ENCODE results near the gene GLUL.

GLUL gene

DNA sequence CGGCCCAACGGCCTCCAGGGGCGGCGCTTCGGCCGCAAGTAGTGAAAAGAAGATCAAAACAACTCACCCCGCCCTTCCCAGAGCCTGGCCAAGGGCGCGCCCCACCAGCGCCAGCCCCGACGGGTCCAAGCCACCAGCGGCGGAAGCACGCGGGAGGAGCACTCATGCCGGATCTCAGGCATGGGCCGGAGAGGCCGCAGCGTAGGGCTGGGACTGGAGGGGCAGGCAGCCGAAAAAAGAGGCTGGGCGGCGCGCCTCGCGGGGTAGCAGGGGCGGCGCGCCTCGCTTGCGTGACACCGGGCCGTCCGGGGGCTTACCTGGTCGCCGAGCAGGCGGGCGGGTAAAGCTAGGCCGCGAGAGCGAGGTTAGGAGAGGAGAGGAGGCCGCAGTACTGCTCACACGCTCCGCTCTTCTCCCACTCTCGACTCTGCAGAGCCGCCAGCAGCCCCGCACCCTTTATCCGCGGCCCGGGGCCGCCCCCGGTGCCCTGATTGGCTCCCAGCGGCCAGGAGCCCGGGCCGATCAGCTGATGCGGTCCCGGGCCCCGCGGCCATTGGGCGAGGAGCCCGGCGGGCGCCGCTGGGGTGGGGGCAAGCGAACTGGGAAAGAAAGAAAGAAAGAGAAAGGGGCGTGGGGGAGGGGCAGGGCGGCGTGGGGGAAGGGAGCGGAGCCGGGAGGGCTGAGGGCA is at the start of gene GLUL:
Gene GLUL (minus strand): TSS at position 429 of the 688 bp plus-strand sequence. CDS start 3,053 bp downstream, outside the sequence.
- DNase-seq = peak; percentile 93

DNA sequence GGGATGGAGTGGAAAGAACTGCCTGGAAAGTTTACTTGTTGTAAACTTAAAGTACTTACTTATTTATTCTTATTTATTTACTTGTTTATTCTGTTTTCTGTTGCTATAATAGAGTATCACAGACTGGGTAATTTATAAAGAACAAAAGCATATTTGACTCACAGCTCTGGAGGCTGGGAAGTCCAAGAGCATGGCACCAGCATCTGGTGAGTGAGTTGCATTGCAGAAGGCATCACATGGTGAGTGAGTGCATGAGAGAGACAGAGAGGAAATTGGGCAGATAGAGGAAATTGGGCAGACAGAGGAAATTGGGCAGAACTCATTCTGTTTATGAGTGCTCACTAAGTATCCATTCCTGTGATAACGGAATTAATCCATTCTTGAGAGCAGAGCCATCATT is 46.7 kb upstream of the GLUL start:
- DNase-seq = no peak

DNA sequence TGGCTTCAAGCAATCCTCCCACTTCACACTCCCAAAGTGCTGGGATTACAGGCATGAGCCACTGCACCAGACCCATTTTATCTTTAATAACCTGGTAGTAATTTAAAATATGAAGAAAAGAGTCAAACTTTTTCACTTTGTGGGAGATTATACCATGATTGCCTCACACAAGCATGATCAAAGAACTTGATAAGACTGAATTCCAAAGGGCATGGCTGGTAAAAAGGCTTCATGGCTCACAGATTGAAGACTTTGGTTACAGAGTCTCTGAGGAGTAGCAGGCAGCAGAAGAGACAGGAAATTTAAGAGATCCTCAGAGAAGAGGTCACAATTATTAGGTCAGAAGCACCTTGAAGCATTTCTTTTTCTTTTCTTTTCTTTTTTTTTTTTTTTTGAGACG is 42.0 kb upstream of the GLUL start:
- DNase-seq = no peak

DNA sequence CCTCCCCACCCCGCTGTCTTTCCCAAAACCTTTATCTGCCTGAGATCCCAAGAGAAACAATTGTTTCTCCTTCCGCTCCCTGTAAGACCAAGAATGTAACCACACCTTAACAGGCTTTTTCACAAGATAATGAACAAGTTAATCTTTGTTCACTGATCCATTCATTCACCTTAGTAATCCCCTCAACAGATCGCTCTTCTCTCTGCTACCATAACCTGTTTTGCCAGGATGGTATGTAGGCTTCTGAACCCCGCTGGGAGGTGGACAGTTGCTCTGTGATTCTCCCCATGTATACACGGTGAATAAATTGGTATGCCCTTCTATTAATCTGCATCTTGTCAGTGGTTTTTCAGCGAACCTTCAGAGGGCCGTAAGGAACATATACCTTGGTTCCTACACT is 39.7 kb upstream of the GLUL start:
- DNase-seq = no peak

DNA sequence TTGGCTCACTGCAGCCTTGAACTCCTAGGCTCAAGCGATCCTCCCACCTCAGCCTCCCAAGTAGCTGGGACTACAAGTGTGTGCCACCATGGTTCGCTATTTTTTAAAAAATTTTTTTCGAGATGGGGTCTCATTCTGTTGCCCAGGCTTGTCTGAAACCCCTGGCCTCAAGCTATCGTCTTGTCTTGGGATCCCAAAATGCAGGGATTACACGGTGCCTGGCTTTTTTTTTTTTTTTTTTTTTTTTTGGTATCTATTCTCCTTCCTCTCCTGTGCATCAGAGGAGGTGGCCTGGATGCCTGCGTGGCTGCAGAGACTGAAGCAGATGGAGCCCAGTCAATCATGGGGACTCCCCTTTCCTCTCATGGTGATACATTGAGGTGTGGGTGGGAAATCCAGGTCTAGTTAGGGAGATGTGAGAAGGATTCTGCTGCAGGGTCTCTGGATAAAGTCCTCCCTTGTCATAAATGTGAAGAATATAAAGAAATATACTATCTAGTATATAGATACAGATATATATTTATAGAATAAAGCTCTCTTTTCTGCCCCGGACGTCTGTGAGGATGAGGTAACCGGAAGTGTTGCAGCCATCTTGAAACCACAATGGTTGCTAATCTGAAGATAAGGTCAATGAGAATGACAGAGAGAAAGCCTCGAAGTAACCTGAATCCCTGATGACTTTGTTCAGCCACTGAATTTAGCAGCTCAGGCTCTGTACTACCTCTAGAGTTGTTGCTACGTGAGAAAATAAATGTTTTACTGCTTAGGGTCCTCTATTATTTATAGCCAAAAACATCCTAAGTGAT is 38.9 kb upstream of the GLUL start:
- no peak for DNase-seq

DNA sequence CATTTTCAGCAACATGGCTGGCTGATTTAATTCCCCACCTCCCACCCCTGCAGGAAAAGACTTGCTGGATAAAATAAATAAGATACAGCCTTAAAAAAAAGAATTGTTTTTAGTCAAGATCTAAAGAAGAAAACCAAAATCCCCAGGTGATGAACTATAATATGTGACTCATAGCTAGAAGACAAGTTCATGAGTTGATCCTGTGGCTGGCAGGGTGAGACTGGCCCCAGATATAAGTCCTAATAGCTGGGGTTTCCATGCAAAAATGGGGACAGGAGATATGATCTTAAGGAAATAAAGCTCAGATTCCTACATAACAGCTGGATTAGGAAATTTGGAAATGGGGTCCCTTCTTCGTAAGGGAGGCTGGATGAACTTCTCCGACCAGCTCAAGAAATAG is 36.5 kb upstream of the GLUL start:
- DNase-seq = no peak

DNA sequence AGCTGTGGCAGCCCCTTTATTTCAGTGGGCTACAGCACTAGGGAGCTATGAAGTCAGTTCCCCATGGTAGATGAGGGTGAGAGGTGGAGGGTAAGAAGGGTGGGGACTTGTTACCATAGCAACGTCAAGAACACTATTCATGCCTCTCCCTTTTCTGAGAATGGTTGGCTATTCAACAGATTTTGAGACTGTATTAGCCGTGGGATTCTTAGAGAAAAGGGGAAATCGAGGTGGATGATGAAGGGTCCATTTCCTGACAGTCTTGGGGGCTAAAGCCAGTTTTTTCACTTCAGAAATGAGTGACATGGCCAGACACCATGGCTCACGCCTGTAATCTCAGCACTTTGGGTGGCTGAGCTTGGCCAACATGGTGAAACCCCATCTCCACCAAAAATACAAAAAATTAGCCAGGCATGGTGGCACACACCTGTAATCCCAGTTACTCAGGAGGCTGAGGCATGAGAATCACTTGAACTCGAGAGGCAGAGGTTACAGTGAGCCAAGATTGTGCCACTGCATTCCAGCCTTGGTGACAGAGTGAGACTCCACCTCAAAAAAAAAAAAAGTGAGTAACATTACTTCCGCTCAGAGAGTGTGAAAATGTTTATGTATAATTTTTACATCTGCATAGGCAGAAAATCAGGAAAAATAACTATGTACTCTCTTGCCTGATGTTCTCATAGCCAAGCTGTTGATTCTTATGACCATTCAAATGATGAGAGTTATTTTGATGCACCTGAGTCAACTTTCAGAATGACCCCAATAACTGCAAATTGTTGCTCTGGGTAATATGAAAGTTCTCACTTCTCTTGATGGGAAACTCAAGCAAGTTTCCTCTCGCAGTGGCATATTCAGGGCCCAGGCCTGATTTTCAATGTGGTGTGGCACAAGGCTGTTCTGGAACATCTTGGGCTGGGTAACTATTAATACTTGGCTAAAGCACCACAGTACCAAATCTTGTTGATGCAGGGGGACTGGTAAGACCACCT is 35.1 kb upstream of the GLUL start:
- no peak for DNase-seq

DNA sequence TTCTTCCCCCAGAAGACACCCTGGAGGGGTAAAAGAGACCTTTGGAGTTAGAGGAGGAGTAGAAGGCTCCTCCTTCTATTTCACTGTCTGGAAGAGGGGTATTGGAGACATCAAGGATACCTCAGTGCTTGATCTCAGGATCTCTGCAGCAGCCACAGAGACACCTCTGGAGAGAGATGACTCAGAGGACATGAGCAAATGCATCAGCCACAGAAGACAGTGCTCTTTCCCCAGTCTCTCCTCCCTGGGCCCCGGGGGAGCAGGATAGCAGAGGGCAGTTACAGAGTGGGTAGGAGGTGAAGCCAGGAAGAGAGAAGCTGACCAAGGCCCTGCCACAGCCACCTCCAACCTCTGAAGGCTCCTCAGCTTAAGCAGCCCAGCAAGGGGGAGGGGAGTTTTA is 24.2 kb upstream of the GLUL start:
- DNase-seq = no peak

DNA sequence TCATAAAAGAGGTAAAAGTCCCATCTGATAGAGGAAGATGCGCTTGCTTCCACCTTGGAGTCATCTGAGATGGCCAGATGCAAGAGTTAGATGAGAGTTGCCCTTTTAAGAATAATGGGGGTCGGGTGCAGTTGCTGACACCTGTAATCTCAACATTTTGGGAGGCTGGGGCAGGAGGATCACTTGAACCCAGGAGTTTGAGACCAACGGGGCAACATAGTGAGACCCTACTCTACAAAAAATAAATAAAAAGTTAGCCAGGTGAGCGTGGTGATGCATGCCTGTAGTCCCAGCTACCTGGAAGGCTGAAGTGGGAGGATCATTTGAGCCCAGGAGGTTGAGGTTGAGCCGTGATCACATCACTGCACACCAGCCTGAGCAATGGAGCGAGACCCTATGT is 22.4 kb upstream of the GLUL start:
- DNase-seq = no peak

DNA sequence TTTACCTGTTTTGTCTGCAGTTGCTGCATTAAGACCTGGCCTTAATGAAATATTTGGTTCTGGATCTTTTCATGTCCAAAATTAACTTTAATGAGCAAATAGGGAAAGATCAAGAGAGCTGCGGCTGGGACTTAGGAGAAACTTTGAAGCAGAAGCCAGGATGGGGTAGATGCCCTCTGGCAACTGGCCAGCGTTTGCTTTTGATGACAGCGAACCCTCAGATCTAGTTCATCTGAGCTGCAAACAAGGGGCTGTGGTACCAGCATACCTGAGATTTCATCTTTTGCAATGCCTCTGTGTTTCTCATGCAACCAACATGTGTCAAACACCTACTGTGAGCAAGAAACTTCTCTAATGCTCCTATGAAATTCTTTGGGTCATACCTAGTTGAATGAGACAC is 21.9 kb upstream of the GLUL start:
- no peak for DNase-seq

DNA sequence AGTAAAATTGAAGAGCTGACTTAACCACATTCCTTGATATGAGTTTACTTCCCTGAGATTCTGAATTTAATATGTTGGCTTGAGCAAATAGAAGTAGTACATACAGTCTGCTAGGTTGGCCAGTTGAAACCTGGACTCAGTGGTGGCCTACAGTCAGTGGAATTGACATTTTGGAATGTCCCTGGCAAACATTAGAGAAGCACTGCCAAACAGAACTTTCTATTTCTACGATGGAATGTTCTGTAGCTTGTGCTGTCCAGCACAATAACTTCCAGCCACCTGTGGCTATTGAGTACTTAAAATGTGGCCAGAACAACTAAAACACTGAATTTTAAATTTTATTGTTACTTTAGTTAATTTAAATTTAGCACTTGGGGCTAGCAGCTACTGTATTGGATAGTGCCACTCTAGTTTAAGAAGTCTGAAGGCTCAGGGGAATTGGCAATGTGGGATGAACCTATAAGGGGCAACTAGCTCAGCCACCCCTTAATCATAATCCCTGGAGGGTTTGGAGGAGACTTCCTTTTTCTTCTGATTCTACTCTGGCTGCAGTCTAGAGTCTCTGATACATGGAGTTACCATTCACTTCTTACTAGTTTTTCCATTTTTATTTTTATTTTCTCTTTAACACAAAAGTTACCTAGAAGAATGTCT is 19.2 kb upstream of the GLUL start:
- DNase-seq = no peak

DNA sequence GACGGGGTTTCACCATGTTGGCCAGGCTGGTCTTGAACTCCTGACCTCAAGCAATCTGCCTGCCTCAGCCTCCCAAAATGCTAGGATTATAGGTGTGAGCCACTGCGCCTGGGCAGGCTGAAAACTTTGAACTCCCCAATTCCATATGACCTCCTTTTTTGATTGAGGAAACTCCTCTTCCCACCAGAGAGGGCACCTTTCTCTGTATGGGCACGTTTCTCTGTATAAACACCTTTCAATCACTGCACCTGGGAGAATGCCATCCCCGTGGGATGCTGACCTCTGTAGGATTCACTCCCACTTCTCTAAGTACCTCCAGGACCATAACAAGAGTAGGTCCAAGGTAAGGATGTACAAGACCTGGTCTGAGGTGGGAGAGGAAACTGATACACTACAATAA is 18.5 kb upstream of the GLUL start:
- DNase-seq = no peak

DNA sequence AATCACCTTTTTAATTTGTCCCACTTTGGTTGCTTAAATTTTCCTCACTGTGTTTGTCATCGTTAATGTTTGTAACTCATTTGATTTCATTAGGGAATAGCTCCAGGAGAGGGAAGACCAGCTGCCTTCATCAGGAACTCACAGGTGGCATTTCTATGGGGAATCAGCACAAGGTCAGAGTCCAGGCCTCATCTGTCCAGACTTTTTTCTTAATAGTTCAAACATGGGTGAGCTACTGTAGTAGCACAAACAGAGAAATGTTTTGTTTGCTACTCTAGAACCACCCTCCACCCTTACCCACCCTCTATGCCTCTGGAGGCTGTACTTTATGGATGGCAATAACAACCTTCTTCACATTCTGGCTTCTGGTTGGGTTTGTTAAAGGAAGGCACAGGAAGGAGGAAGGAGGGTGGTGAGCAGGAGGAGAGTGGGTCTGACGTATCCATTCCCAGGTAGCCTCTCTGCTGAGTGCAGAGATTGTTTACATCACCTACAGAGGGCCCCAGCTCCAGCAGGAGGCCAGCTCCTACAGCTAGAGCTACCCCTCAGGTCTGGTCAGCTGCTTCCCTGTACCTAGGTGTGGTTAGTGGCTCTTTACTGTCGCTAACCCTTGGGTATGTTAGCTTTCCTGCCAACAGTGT is 17.0 kb upstream of the GLUL start:
- DNase-seq = no peak

DNA sequence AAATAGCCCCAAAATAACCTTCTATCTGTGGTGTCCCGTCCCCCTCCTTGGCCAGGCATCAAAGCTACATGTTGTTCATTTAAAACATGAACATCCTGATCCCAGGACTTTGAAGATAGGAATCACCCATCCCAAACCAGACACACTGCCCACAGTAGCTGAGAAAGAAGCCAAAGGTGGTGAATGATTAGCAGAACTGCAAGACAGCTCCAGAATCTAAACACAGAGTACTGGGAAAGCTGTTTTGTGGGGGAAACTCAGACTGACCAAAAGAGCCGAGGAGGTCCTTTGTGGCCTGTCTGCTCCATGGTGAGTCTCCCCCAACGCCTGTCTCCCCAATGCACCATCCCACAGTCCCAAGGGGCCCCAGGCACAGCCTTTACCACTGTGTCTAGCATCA is 16.1 kb upstream of the GLUL start:
- DNase-seq = no peak

DNA sequence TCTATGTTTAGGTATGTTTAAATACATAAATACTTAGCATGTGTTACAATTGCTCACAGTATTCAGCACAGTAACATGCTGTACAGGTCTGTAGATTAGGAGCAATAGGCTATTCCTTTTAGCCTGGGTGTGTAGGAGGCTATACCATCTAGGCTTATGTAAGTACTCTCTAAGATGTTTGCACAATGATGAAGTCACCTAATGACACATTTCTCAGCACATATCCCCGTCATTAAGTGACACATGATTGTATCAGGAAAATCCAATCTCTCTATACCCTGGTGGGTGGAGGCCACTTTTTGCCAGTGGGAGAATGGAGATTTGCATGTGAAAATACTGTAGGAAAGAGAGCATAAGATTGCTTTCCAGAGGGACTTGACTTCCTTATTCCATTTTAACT is 14.4 kb upstream of the GLUL start:
- no peak for DNase-seq

DNA sequence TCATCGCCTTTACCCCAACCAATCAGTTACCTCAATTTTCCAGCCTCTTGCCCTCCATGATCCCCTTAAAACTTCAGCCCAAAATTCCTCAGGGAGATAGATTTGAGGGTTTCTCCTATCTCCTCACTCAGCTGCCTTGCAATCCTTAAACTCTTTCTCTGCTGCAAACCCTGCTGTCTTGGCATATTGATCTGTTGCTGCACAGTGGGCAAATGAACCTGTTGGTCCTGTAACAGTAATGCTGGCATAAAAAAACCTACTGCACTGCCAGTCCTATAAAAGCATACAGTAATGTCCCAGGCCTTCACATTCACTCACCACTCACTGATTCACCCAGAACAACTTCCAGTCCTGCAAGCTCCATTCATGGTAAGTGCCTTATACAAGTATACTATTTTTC is 14.0 kb upstream of the GLUL start:
- no peak for DNase-seq

DNA sequence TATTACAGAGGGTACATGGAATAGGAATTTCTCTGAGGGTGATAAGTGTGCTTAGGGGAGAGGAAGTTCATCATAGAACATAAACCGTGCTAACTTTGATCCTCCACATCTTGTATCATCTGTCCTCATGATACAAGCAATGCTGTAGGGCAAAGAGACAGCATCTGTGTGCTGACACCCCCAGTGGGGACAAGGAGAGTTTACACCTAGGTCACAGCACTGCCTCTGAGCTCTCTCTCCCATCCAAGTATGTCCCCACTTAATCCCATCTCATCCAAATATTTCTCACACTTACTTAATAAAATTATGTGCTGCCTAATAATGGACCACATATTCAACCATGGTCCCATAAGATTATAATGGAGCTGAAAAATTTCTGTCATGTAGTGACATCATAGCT is 13.2 kb upstream of the GLUL start:
- DNase-seq = no peak

DNA sequence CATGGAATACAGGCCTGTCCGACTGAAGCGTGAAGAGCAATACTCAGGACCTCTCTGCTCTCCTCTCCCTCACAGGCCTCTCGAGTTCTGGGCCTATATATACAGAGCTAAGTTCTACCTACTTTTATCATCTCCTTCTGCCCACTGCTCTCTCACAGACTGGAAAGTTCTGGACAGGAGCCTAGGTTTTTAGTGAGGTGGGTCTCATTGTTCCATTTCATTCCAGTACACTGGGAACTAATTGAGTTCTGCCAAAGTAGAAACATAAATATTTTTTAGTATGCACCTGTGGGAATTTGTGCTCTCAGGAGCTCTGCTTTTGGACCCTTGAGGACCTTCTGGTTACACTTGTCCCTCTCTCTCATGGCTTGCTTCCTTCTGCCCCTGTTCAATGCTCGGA is 9.0 kb upstream of the GLUL start, which contains the start of gene TEDDM1:
Gene TEDDM1 (minus strand): TSS at position 101 of the 400 bp plus-strand sequence. CDS start 182 bp downstream, outside the sequence.
- no peak for DNase-seq

DNA sequence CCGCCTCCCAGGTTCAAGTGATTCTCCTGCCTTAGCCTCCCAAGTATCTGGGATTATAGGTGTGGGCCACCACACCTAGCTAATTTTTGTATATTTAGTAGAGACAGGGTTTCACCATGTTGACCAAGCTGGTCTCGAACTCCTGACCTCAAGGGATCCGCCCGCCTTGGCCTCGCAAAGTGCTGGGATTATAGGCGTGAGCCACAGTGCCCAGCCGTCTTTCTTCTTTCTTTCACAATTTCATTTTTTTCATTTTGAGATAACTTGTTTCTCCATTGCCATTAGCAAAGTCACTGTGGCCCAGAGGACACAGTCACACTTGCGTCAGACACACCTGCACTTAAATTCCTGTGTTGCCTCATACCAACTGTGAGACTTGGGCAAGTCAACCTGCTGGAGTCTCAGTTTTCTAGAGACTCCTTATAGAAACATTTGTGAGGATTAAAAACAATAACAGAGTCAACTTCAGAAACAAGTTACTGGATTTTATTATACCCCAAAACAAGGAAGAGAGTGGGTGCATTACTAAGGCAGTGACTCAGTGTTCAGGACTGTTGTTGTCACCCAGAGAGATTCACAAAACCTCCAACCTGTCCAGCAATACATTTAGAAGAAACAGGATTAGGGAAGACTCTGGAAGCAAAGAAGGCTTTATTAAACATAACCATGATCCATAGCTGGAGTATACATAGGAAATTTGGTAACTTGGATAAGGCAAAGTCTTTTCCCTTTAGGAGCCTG is 6.2 kb upstream of the GLUL start:
- no peak for DNase-seq

DNA sequence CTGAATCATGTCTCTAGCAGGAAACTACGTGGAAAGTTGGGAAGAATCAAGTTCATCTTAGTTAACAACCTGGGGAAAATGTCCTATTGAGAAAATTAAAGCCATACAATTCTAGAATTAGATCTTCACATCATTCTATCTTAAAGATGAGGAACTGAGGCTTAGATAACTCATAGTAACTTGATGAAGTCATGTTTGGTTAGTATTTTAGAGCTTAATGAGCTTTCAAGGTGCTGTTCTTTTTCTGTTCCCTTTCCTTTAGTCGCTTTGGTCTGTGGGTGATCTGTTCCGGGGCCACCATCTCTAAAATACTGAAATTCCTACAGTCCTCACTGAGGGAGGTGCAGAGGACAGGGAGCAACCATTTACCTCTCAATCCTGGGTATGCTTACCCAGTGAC is 4.3 kb upstream of the GLUL start:
- DNase-seq = no peak

DNA sequence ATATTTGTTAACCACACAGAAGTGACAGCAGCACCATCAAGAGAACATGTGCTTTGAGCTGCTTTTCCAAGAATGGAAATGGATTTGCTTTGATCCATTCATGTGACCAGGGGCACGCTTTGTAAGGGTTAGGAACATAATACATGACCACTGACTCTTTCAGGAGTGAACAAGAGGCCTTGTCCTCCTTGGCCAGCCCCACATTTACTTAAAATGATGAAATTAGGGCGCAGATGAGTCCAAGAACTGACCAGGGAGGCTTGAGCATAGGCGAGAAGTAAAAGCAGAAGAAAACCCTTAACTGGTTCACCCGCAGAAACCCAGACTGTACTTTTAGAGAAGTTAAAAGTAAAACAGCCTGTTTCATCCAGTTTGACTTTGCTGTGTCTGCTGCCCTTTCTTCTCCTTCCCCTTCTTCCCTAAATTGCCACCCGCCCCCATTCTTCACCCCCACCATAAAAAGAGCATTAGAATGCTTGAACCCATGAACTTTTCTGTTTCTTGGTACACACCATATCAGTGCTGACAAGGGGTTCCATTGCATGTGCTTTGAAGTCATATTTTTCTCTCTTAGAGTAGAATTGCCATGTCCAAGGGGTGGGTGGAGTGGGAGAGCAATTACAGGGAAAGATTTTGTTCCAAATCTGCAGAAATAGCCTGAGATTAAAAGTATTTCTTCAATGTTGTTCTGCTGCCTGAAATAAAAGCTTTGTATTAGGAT is 2.6 kb upstream of the GLUL start:
- no peak for DNase-seq
